Kidney capillary endothelial cell (primary cell): ENCODE measurements around the gene CBX1.
A peak's percentile ranks its signal among the peaks of the same experiment; 100 is the strongest.

Experiments
- DNase-seq: peaks from one replicate; pipeline ENCODE4 v3.0.0-alpha.2; 2018; ENCODE audit warnings: low spot score

The CBX1 gene

GRCh38 chr17:48101012-48101720, at the start of gene CBX1:
TSS of gene CBX1 (minus strand) at chr17:48101478. CDS start at chr17:48077004, 24,474 bp downstream.
- peak; percentile 92 for DNase-seq

GRCh38 chr17:48150597-48151001, 49.3 kb upstream of the CBX1 start:
- DNase-seq: no peak

- no peak for DNase-seq
Observed at GRCh38 chr17:48149787-48150463, 48.6 kb upstream of the CBX1 start.

GRCh38 chr17:48148854-48149786, 47.8 kb upstream of the CBX1 start:
- DNase-seq: no peak

GRCh38 chr17:48148029-48148770, 46.9 kb upstream of the CBX1 start:
- no peak for DNase-seq

- no peak for DNase-seq
Observed at GRCh38 chr17:48144976-48145798, 43.9 kb upstream of the CBX1 start.

- DNase-seq: no peak
Observed at GRCh38 chr17:48144231-48144630, 43.0 kb upstream of the CBX1 start.

GRCh38 chr17:48143629-48144028, 42.4 kb upstream of the CBX1 start:
- DNase-seq: no peak

GRCh38 chr17:48139944-48140343, 38.7 kb upstream of the CBX1 start:
- DNase-seq: peak; percentile 22

- no peak for DNase-seq
Observed at GRCh38 chr17:48137656-48138055, 36.4 kb upstream of the CBX1 start.

- DNase-seq: no peak
Observed at GRCh38 chr17:48134912-48135480, 33.7 kb upstream of the CBX1 start.

GRCh38 chr17:48132385-48132784, 31.1 kb upstream of the CBX1 start:
- no peak for DNase-seq

- DNase-seq: no peak
Observed at GRCh38 chr17:48131216-48131824, 30.0 kb upstream of the CBX1 start.

GRCh38 chr17:48129981-48130380, 28.7 kb upstream of the CBX1 start:
- no peak for DNase-seq

- DNase-seq: no peak
Observed at GRCh38 chr17:48128400-48128799, 27.1 kb upstream of the CBX1 start.

- peak; percentile 90 for DNase-seq
Observed at GRCh38 chr17:48127371-48128051, 26.2 kb upstream of the CBX1 start.

GRCh38 chr17:48126532-48126850, 25.2 kb upstream of the CBX1 start:
- no peak for DNase-seq

GRCh38 chr17:48125829-48126531, 24.7 kb upstream of the CBX1 start:
- DNase-seq: no peak

GRCh38 chr17:48123776-48124388, 22.6 kb upstream of the CBX1 start:
- DNase-seq: no peak
